ENCODE data around the gene TSPAN14.
"Not testable (repeated sequence)": the region's sequence is repeated elsewhere in the genome, so short reads cannot be mapped to it uniquely, and the experiment has no call there.

TSPAN14 gene

DNA sequence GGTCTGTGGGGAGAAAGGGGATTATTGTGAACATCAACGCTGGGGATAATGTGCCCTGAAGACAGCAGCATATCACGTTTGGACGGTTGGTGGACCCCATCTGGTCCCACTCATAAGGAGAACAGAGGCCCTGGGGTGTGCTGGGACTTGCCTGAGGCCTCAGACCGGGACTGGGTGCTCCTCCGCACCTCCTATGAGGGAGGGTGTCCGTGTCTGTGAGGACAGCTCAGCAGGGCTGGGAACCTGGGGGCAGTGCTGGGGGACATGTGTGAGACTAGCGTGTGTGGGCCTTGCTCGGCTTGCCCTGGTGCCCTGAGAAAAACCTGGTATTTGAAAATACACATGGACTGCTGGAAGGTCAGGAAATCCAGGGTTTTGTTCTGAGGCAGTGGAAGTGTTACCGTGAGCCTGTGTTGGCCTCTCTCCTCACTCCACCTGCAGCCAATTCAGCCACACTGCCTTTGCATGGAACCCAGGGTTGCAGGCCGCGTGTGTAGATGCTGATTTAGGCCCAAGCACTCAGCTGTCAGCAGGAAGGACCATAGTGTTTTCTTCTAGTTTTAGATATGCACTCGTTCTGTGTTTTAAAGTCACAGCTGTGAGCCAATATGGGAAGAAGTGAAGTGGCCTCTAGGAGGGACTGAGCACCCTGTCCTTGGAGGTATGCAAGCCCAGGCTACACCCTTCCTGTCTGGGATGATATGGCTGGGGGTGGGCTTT lies 70.2 kb downstream of the TSPAN14 start:
- no peak for DNase-seq
- no peak for TF ChIP-seq POLR2A (IDR thresholded peaks at IDR 0.05; ENCODE audit: low read length)
- TF ChIP-seq GATA1 (IDR thresholded peaks at IDR 0.05; ENCODE audit: low read depth, low read length) = no peak

DNA sequence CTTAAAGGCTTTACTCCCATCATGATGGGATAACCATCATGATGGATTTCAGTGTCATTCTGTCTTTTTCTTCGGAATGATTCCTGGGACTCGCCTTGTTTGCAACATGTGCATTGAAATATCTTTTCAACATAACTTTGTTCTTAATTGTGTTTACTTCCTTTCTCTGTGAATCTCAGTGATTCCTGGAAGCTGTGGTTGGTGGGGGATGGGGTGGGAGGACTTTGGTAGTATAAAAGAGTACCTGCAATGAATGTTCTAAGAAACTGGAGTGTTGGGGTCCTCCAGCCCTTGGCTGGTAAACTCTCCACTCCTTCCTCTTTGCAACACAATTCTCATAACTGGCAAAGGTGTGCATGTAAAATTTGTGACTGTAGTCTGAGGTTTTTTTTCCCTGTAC lies 72.1 kb downstream of the TSPAN14 start:
- DNase-seq = no peak
- no peak for TF ChIP-seq GATA1 (IDR thresholded peaks at IDR 0.05; ENCODE audit: low read depth, low read length)
- TF ChIP-seq POLR2A (IDR thresholded peaks at IDR 0.05; ENCODE audit: low read length) = no peak

DNA sequence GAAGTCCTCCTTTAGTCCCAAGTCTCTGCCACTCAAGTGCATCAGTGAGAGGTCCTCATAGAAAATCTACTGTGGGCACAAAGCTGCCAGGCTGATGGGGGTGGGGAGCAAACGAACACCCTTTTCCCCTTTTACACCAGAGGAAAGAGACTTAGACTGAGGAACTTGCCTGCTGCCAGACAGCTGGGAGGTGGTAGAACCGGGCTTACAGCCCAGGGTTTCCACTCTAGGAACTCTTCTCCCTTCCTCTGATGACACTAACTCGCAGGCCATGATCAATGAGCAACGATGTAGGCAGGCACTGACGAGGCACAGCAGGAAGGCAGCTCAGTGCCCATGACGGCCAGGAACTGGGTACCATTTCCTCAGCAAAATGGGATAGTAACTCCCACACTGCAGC lies 72.6 kb downstream of the TSPAN14 start:
- TF ChIP-seq POLR2A (IDR thresholded peaks at IDR 0.05; ENCODE audit: low read length) = no peak
- TF ChIP-seq GATA1 (IDR thresholded peaks at IDR 0.05; ENCODE audit: low read depth, low read length) = no peak
- DNase-seq = no peak

DNA sequence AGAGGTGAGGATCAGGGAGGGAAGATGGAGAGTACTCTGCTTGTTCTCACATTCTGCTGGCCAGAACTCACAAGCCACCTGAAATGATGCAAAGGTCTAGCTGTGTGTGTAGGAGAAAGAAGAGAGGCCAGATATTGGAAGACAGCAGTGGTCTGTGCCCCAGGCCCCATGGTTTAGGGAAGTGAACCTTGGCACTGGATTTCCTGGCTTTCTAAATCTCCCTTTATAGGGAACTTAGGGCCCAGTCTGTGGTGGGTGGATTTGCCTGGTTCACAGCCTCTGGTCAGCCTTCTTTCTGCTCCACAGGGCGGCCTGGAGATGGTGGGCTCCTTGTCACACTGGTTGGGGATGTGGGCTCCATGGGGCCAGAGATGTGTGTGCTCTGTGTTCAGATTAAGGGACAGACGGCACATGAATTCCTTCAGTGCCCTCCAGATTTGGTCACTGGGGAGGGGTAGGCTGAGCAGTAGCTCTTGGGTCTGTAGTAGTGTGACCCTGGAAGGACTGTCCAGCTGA lies 74.1 kb downstream of the TSPAN14 start:
- DNase-seq = no peak
- TF ChIP-seq GATA1 (IDR thresholded peaks at IDR 0.05; ENCODE audit: low read depth, low read length) = no peak
- TF ChIP-seq POLR2A (IDR thresholded peaks at IDR 0.05; ENCODE audit: low read length) = no peak

DNA sequence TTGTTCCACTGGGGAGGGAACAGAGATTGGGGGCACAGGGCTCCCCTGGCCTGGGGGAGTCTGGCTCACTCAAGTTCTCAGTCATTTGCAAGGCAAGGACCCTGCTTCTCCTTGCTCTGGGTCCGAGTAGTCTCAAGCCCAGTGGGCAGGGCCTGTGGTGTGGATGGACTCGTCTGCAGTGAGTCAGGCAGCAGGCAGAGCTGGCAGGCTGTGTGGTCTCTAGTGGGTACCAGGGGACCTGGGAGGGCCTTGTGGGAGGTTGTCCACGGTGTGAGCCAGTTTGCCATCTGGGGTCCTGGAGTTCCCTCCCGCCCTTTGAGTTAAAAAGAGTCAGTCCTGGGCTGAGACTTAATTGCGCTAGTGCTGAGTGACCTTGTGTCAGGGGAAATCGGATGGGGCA lies 74.8 kb downstream of the TSPAN14 start:
- TF ChIP-seq POLR2A (IDR thresholded peaks at IDR 0.05; ENCODE audit: low read length) (no peak), GATA1 (IDR thresholded peaks at IDR 0.05; ENCODE audit: low read depth, low read length) (no peak)
- no peak for DNase-seq

DNA sequence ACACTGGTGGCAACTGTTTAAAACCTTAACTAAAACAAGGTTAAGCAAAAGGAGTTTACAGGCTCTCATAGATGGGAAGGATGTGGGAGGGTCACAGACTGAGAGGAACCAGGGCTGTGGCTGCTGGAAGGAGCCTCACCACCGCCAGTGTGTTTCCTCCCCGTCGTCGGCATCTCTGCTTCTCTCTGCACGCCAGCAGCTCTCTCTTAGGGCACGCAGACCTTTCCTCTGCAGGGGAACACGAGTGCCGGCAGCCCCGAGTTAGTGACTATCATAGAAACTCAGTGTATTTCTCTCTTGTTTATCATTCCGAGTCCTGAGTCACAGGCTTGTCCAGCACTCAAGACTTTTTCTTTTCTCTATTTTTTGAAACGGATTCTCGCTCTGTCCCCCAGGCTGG lies 75.5 kb downstream of the TSPAN14 start:
- no peak for DNase-seq
- no peak for TF ChIP-seq POLR2A (IDR thresholded peaks at IDR 0.05; ENCODE audit: low read length)
- TF ChIP-seq GATA1 (IDR thresholded peaks at IDR 0.05; ENCODE audit: low read depth, low read length) = no peak

DNA sequence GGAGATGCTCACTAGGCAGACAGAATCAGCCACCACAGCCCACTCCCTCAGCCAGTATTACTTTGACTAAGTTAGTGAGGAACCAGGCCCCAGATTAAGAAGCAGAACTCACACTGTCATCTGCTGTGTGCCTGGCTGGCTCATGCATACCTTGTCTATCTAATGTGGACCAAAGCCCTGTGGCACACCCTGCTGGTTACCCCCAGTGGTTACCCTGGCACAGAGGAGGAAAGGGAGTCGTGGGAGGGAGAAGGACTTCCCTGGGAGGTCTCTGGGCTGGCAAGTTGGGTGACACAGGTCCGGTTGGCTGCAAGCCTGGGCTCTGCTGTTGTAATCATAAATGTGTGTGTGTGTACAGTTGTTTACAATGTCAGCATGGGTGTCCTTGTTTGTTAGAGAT lies 76.1 kb downstream of the TSPAN14 start:
- TF ChIP-seq GATA1 (IDR thresholded peaks at IDR 0.05; ENCODE audit: low read depth, low read length) = no peak
- TF ChIP-seq POLR2A (IDR thresholded peaks at IDR 0.05; ENCODE audit: low read length) = no peak
- DNase-seq = peak; percentile 17 to 26

DNA sequence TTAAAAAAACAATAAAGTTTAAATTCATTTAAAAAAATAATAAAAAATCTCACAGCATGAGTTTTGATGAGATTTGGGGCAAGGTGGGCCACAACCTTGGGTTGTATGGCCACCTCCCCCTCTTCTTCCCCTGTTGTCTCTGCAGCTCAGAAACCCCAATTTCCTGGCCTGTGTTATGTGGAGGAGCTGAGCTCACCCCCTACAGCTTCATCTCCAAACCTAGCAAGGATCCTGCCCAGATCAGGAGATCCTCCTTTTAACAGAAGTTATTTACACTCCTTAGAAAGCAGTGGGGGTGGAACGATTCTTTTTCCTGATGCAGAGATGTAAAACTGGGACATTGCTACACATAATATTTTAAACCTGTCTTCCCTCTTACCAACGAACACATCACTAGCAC lies 76.7 kb downstream of the TSPAN14 start:
- DNase-seq = no peak
- TF ChIP-seq GATA1 (IDR thresholded peaks at IDR 0.05; ENCODE audit: low read depth, low read length) (no peak), POLR2A (IDR thresholded peaks at IDR 0.05; ENCODE audit: low read length) (no peak)

DNA sequence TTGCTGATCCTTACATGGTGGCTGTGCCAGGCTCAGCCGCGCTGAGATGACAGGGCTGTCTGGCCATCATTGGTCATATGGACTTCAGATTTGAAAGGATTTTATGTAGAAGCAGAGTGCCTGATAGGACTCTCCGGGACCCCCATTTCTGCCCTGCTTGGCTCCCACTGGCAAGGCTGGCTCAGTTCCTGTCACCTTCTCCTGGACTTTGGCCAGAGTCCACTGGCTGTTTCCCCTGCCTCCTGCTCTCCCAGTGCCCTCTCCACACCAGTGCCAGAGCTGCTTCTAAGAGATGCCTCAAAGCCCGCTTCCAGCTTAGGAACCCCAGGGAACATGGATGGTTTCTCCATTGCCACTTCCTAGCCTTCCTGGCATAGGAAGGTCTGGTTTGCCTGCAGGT lies 78.5 kb downstream of the TSPAN14 start:
- DNase-seq = no peak
- TF ChIP-seq POLR2A (IDR thresholded peaks at IDR 0.05; ENCODE audit: low read length) = no peak
- no peak for TF ChIP-seq GATA1 (IDR thresholded peaks at IDR 0.05; ENCODE audit: low read depth, low read length)

DNA sequence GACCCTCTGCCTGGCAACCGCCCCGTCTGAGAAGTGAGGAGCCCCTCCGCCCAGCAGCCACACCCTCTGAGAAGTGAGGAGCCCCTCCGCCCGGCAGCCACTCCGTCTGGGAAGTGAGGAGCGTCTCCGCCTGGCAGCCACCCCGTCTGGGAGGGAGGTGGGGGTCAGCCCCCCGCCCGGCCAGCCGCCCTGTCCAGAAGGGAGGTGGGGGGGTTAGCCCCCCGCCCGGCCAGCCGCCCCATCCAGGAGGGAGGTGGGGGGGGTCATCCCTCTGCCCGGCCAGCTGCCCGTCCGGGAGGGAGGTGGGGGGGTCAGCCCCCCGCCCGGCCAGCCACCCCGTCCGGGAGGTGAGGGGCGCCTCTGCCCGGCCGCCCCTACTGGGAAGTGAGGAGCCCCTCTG lies 79.9 kb downstream of the TSPAN14 start:
- DNase-seq = not testable (repeated sequence)

DNA sequence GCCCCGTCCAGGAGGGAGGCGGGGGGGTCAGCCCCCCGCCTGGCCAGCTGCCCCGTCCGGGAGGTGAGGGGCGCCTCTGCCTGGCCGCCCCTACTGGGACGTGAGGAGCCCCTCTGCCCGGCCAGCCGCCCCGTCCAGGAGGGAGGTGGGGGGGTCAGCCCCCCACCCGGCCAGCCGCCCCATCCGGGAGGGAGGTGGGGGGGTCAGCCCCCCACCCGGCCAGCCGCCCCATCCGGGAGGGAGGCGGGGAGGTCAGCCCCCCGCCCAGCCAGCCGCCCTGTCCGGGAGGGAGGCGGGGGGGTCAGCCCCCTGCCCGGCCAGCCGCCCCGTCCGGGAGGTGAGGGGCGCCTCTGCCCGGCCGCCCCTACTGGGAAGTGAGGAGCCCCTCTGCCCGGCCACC lies 80.5 kb downstream of the TSPAN14 start:
- not testable (repeated sequence) for DNase-seq

DNA sequence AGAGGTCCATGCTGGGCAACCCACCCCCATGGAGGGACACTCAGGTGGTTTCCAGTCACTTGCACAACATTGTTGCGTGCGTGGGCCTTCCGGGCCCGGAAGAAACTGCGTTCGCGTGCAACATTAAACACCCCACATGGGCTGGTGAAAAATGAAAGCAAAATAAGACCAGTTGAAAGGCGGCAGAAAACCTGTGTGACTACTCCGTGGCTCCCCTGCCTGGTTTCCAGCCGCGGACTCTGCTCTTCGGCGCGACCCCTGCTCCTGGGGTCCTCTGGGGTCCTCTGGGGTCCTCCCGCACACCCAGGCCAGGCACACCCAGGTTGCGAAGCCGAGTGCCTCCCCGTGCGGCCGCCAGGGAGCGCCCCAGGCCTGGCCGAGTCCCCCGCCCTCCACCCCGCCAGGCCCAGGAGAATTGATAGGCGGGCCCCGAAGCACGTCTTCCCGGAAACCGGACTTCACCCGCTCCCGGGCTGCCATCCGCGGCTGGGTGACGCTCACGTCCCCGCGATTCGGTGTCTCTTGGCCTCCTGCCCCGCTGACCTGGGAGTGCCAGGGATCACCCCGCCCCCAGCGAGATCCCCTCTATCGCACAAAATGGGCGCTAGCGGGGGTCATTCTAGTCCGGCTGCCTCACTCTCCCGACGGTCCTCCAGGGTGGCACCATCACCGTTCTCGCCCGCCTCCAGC lies 81.7 kb downstream of the TSPAN14 start:
- DNase-seq = peak; percentile 77 to 79
- TF ChIP-seq POLR2A (IDR thresholded peaks at IDR 0.05; ENCODE audit: low read length) (peak; percentile 31), GATA1 (IDR thresholded peaks at IDR 0.05; ENCODE audit: low read depth, low read length) (no peak)

DNA sequence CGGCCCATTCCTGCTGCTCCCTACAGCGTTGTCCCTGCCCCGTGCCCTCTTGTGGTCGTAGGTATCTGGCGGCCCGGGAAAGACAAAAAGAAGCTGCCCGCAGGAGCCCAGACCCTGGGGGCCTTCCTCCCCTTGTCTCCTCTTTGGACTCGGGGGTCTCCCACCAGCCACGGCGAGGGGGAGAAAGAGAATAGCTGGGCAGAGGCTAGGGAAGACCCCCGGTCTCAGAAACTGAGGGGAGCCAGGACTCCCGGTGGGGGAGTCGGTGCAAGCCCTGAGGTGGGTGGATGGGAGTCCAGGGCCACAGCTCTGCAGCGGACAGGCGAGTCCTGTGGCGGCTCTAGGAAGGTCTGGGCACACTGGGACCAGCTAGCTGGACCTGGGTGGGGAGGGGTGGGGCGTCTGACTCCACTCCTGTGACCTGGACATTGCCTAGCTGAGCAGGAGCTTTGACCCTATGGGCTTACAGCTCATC lies 82.3 kb downstream of the TSPAN14 start:
- no peak for DNase-seq
- TF ChIP-seq POLR2A (IDR thresholded peaks at IDR 0.05; ENCODE audit: low read length) (peak; percentile 5), GATA1 (IDR thresholded peaks at IDR 0.05; ENCODE audit: low read depth, low read length) (no peak)

DNA sequence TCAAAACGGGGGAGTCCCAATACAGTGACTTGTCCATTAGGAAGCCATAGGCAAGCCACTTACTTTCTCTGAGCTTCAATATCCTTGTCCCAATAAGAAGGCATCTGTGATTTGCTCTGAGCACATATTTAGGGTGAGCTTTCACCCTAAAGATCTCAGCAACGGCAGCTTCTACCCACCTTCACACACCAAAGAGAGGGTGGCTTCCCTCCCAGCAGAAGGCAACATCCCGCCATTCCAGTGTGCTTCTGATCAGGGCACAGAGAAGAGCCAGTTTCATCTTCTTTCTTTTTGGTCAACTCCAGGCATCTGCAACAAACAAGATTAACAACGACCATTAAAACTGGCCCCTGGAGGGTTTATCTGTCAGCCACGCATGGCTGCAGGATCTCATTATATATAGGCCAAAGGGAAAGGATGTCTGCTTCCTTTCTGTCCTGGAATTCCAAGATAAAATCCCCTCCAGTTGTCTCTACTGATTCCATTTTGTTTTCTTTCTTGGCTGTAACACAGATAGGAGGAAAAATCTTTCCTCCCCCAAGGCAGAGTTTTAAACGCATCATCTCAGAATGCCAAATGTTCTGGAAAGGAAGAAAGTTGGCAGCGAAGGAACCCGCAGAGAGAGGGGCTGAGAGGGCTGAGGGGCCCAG lies 83.1 kb downstream of the TSPAN14 start:
- TF ChIP-seq POLR2A (IDR thresholded peaks at IDR 0.05; ENCODE audit: low read length) (no peak), GATA1 (IDR thresholded peaks at IDR 0.05; ENCODE audit: low read depth, low read length) (no peak)
- no peak for DNase-seq
